K562 (cell line): ENCODE measurements around the gene NIN. TPM values are rescaled to one million over a fixed set of nuclear protein-coding genes. Genes with fewer than 3 reads are reported as not detected.

Source experiments
- ATAC-seq: fragments of 200-7000 bp; cut with Tn5 transposase; 3 replicates; pipeline ENCODE4 v1.9.1; 2020; ENCODE audit warnings: moderate library complexity
- BruUV-seq: library from RNA; stranded (reverse); fragments of 400-500 nt; replicated peaks from 2 replicates; lab custom pipeline; 2021; lab: Mats Ljungman, UMichigan
- CTCF ChIA-PET: fragments of 300-600 bp; formaldehyde crosslinking; extraction: SDS; loops from one replicate; lab custom pipeline; 2021; ENCODE audit warnings: low intra/inter-chr PET ratio; lab: Yijun Ruan, JAX
- POLR2A ChIA-PET: fragments of 300-600, 350-650 bp; sonication (Branson Sonifier 250); formaldehyde crosslinking; extraction: SDS; loops from one replicate; lab custom pipeline; 2021; ENCODE audit warnings: antibody characterized with exemption, inconsistent platforms; lab: Yijun Ruan, JAX
- DNase-seq, 4 experiments: peaks; one replicate each; pipeline versions ENCODE4 v3.0.0 to v3.0.0-alpha.2; 2011 to 2018; ENCODE audit warnings: low spot score in 3 of 4, mixed read lengths in 3 of 4; ENCODE audit errors: extremely low read depth in 1 of 4
- FAIRE-seq: peaks from 2 replicates; lab custom pipeline; 2011; peaks lifted over from hg19 to GRCh38; lab: Jason Lieb, UNC
- H2AFZ ChIP-seq: 2 replicates; pipeline ENCODE4 v1.6.0; 2011; ENCODE audit warnings: low read depth, low read length, control low read depth, inconsistent platforms
- H3K27ac ChIP-seq: fragments of 200-600 bp; 3 replicates; pipeline ENCODE4 v1.8.0; 2011; ENCODE audit warnings: low read depth, mild to moderate bottlenecking, control low read depth, inconsistent platforms, low read length, moderate library complexity, mixed read lengths; ENCODE audit errors: extremely low read depth
- H3K27me3 ChIP-seq, 2 experiments: fragments of 300-600 bp in 1 of 2; 2 replicates in 1 of 2; 3 replicates in 1 of 2; pipeline versions ENCODE4 v1.6.0 to v1.8.0; 2011; ENCODE audit warnings: inconsistent platforms in 2 of 2, low read length in 2 of 2, mild to moderate bottlenecking in 1 of 2, mixed read lengths in 1 of 2, moderate library complexity in 1 of 2; ENCODE audit not compliant: control insufficient read depth in 2 of 2, insufficient read depth in 2 of 2
- H3K36me3 ChIP-seq: fragments of 300-600 bp; 3 replicates; pipeline ENCODE4 v1.8.0; 2011; ENCODE audit warnings: mild to moderate bottlenecking, low read length, inconsistent platforms; ENCODE audit not compliant: control insufficient read depth, insufficient read depth
- H3K4me1 ChIP-seq, 2 experiments: fragments of 200-600 bp in 1 of 2; replicated peaks in 1 of 2; 2 replicates in 1 of 2; 3 replicates in 1 of 2; pipeline versions ENCODE4 v1.5.1 to v1.8.0; 2011; ENCODE audit warnings: inconsistent platforms in 2 of 2, low read length in 2 of 2, mild to moderate bottlenecking in 1 of 2, mixed read lengths in 1 of 2, moderate library complexity in 1 of 2; ENCODE audit not compliant: control insufficient read depth in 2 of 2, insufficient read depth in 2 of 2
- H3K4me2 ChIP-seq: 2 replicates; pipeline ENCODE4 v1.6.1; 2011; ENCODE audit warnings: low read length, control low read depth, inconsistent platforms, mixed read lengths; ENCODE audit not compliant: insufficient read depth
- H3K4me3 ChIP-seq: fragments of 200-600 bp; sonication (generic), shearing (Covaris generic); 2 replicates; pipeline ENCODE4 v1.5.1; 2016; ENCODE audit warnings: control low read depth, inconsistent platforms
- H3K79me2 ChIP-seq: fragments of 200-600 bp; 3 replicates; pipeline ENCODE4 v1.8.0; 2011; ENCODE audit warnings: low read length, inconsistent platforms; ENCODE audit not compliant: control insufficient read depth, insufficient read depth
- H3K9ac ChIP-seq, 2 experiments: 2 replicates each; pipeline versions ENCODE4 v1.6.0 to v1.6.1; 2011; ENCODE audit warnings: low read depth in 2 of 2, low read length in 2 of 2, control low read depth in 1 of 2, inconsistent platforms in 1 of 2, mild to moderate bottlenecking in 1 of 2, mixed read lengths in 1 of 2; ENCODE audit not compliant: insufficient read depth in 1 of 2
- H3K9me1 ChIP-seq: one replicate; pipeline ENCODE4 v1.6.0; 2011; ENCODE audit warnings: inconsistent platforms, mild to moderate bottlenecking, low read length, moderate library complexity; ENCODE audit not compliant: control insufficient read depth, insufficient read depth
- H3K9me3 ChIP-seq: replicated peaks from 2 replicates; pipeline ENCODE4 v1.5.1; 2011; ENCODE audit warnings: low read depth, low read length, inconsistent platforms; ENCODE audit not compliant: control insufficient read depth, insufficient read depth
- H4K20me1 ChIP-seq: replicated peaks from 2 replicates; pipeline ENCODE4 v1.6.1; 2011; ENCODE audit warnings: low read length, inconsistent platforms, mixed read lengths; ENCODE audit not compliant: control insufficient read depth, insufficient read depth
- BCL6 ChIP-seq: fragments of 250-450 bp; sonication (Bioruptor Pico); IDR thresholded peaks from 2 replicates; pipeline ENCODE4 v1.4.0; 2020
- MNT ChIP-seq, 2 experiments: fragments of 450-650 bp; conservative IDR thresholded peaks; 2 replicates each; pipeline ENCODE4 v1.6.1; 2017; ENCODE audit warnings: mild to moderate bottlenecking in 2 of 2, moderate library complexity in 2 of 2
- MTA1 ChIP-seq: fragments of 450-650 bp; IDR thresholded peaks from 2 replicates; pipeline ENCODE4 v1.6.1; 2017; ENCODE audit warnings: borderline replicate concordance
- PHF20 ChIP-seq: fragments of 450-650 bp; IDR thresholded peaks from 2 replicates; pipeline ENCODE4 v1.6.1; 2018; ENCODE audit not compliant: partially characterized antibody
- POLR2AphosphoS5 ChIP-seq: IDR thresholded peaks from 2 replicates; pipeline ENCODE4 v1.6.1; 2011; ENCODE audit warnings: mild to moderate bottlenecking, low read depth, low read length, moderate library complexity; ENCODE audit not compliant: control insufficient read depth, insufficient read depth
- PREB ChIP-seq: sonication (generic); formaldehyde crosslinking; IDR thresholded peaks from 2 replicates; pipeline ENCODE4 v1.8.1; 2023; ENCODE audit warnings: mild to moderate bottlenecking, missing genetic modification reagents
- ZNF584 ChIP-seq: fragments of 200-800 bp; sonication (Bioruptor generic); IDR thresholded peaks from 2 replicates; pipeline ENCODE4 v1.6.1; 2016; ENCODE audit warnings: low read depth, mild to moderate bottlenecking, missing genetic modification characterization, missing compliant biosample characterization
- WGBS: fragments of 100-300 bp; shearing (Covaris generic); methylation state at CpG from one replicate; pipeline ENCODE4 v1.1.6; 2016; ENCODE audit warnings: low coverage, mixed read lengths; ENCODE audit not compliant: insufficient coverage; ENCODE audit errors: missing lambda C conversion rate; 5-methylcytosine and 5-hydroxymethylcytosine counted together
- in situ Hi-C: fragments of 300-500 bp; cut with MboI; formaldehyde crosslinking; loops from 4 replicates; pipeline ENCODE4 v1.15.0; 2018; ENCODE audit warnings: inconsistent platforms, mixed read lengths
- intact Hi-C: fragments of 100-400 bp; cut with micrococcal nuclease; formaldehyde crosslinking; loops from 2 replicates; pipeline ENCODE4 v1.14.2; 2022
- polyA plus RNA-seq, 8 experiments: library from polyadenylated mRNA; depleted of rRNA in 4 of 8; stranded (reverse) in 5 of 8; unstranded in 3 of 8; fragments of >200 nt; fragmentation: Nextera tagmentation in 2 of 8; fragmentation: Illumina TruSeq in 1 of 8; extraction: Ambion mirVana in 2 of 8; extraction: Trizol in 1 of 8; gene quantifications; 2 replicates each; pipeline versions ENCODE4 v1.2.1 to v1.2.3, GENCODE V29; 2011 to 2014; ENCODE audit warnings: inconsistent platforms in 1 of 8, missing spikeins in 1 of 8
- total RNA-seq, 7 experiments: library from RNA; depleted of rRNA in 6 of 7; stranded (reverse); fragments of >200 nt in 6 of 7; fragmentation: Illumina TruSeq in 2 of 7; extraction: Trizol in 2 of 7; gene quantifications; 2 replicates each; pipeline versions ENCODE4 v1.2.1 to v1.2.3, GENCODE V29; 2011 to 2021; ENCODE audit warnings: low replicate concordance in 1 of 7

The NIN gene
- total and polyA plus RNA-seq, 9 of the 15 experiments (the other 6 are each of a cell fraction or from before 2014, with no cell fraction given), result 0.84 to 8.4 (median 5.0) TPM

GRCh38 chr14:50763382-50764007 lies 67.5 kb downstream of the NIN start:
- H3K9me3 ChIP-seq, result no peaks in the 10 kb centered on the region
- no peak overlapping the region for H3K9ac ChIP-seq
- H3K27ac ChIP-seq, result no peak overlapping the region
- POLR2A ChIA-PET, result interaction anchor here (0.9 kb wide), 2 partner anchors 13 to 443 kb away, joined by 3 to 6 read pairs; no protein-coding TSS in a partner anchor
- H3K4me2 ChIP-seq, result no peak overlapping the region
- no peaks in the 10 kb centered on the region for H4K20me1 ChIP-seq
- FAIRE-seq, result no peak
- CTCF ChIA-PET, result no interaction called here
- H3K27me3 ChIP-seq, result no peaks in the 10 kb centered on the region
- H3K9me1 ChIP-seq, result no peaks in the 10 kb centered on the region
- BruUV-seq, result no TSS peak
- intact Hi-C loops, result no loop called here
- no peak overlapping the region for H2AFZ ChIP-seq
- no peak overlapping the region for H3K4me3 ChIP-seq
- H3K36me3 ChIP-seq, result no peaks in the 10 kb centered on the region
- TF ChIP-seq PREB (CRISPR knock-in tag) (no peak), BCL6 (CRISPR knock-in tag) (no peak), ZNF584 (no peak), MNT (conservative IDR thresholded peaks at IDR 0.05) (no peak), MTA1 (no peak), PHF20 (no peak), POLR2AphosphoS5 (no peak)
- TF ChIP-seq, all 486 proteins: peak for 0
- DNase-seq, result no peak
- in situ Hi-C loops, result no loop called here
- Histone ChIP-seq H3K4me1 (no peaks in the 10 kb centered on the region), H3K79me2 (no peaks in the 10 kb centered on the region)
- WGBS, result 66% methylated on average over 11 of the region's 12 CpGs
- ATAC-seq, result no peak
